Testis (tissue), 3 donors: ENCODE data around the gene TOM1L2. TPM values are rescaled to one million over a fixed set of nuclear protein-coding genes. Genes with fewer than 3 reads are reported as not detected.

Source experiments
- DNase-seq: peaks from one replicate; pipeline ENCODE4 v3.0.0-alpha.2; 2019
- H3K27ac ChIP-seq, 2 donors: fragments of 200-600 bp; sonication (generic); one replicate each; pipeline ENCODE4 v1.5.1; 2019
- H3K27me3 ChIP-seq: fragments of 200-600 bp; sonication (generic); one replicate; pipeline ENCODE4 v1.5.1; 2019
- H3K36me3 ChIP-seq: fragments of 200-600 bp; sonication (generic); one replicate; pipeline ENCODE4 v1.5.1; 2017; ENCODE audit warnings: low read depth; ENCODE audit errors: missing control alignments
- H3K4me1 ChIP-seq: fragments of 200-600 bp; sonication (generic); one replicate; pipeline ENCODE4 v1.5.1; 2019
- H3K4me3 ChIP-seq, 2 donors: fragments of 200-600 bp; sonication (generic); one replicate each; pipeline ENCODE4 v1.5.1; 2017 to 2019
- H3K9me3 ChIP-seq: fragments of 200-600 bp; sonication (generic); one replicate; pipeline ENCODE4 v1.5.1; 2017
- CTCF ChIP-seq, 3 experiments: fragments of 450-650 bp in 2 of 3; fragments of 200-600 bp in 1 of 3; sonication (generic) in 1 of 3; IDR thresholded peaks; one replicate each; pipeline ENCODE4 v1.5.1; 2016 to 2019; ENCODE audit warnings: antibody characterized with exemption in 3 of 3, mild to moderate bottlenecking in 2 of 3, moderate library complexity in 1 of 3
- POLR2A ChIP-seq: fragments of 450-650 bp; IDR thresholded peaks from one replicate; pipeline ENCODE4 v1.6.1; 2017; ENCODE audit warnings: antibody characterized with exemption, mild to moderate bottlenecking, moderate library complexity
- WGBS, 2 donors: methylation state at CpG; one replicate each; pipeline ENCODE4 v1.1.5; 2018; 5-methylcytosine and 5-hydroxymethylcytosine counted together
- intact Hi-C: fragments of 100-400 bp; cut with DNase I; formaldehyde crosslinking; loops from one replicate; pipeline ENCODE4 v1.15.1; 2023; ENCODE audit warnings: low total_unique reads
- polyA plus RNA-seq: library from polyadenylated mRNA; stranded (reverse); fragments of 350-450 nt; fragmentation: Illumina TruSeq; extraction: RNeasy Lipid Tissue Mini Kit (QIAGEN cat#74804); gene quantifications from one replicate; pipeline ENCODE4 v1.2.3, GENCODE V29; 2014; ENCODE audit warnings: low read depth, low replicate concordance; ENCODE audit not compliant: insufficient read depth
- total RNA-seq, 2 donors: library from RNA; depleted of rRNA; stranded (reverse); fragments of >200 nt; gene quantifications; one replicate each; pipeline ENCODE4 v1.2.3, GENCODE V29; 2016

TOM1L2 gene
- total and polyA plus RNA-seq, 3 donors from 2014 or later, result 92.4 to 221 (median 218) TPM

DNA sequence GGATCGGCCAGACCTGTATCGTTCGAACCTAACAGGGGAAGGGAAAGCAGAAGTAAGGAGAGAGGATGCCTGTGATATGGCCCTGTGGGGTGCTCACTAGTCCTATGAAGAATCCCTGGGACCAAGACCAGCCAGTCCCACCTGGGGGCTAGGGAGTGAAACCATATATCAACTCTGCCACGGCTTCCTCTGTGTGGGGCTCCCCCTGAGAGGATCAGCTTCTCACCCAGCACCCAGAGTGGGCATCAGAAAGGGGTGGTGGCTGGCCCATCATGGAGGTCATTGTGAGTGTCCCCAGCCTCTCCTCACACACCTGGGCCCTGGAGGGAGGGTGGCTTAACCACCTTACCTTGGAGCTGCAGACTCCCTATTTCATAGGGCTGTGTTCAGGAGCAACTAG lies 105.3 kb downstream of the TOM1L2 start:
- no peak overlapping the region for H3K27ac ChIP-seq
- WGBS, 2 donors, result 91 to 95% methylated on average over 4 of the region's 4 CpGs
- H3K27me3 ChIP-seq, result no peaks in the 10 kb centered on the region
- no peaks in the 10 kb centered on the region for H3K36me3 ChIP-seq
- H3K4me1 ChIP-seq, result no peaks in the 10 kb centered on the region
- TF ChIP-seq POLR2A, result no peak
- no peak for TF ChIP-seq CTCF (IDR thresholded peaks at IDR 0.05)
- H3K9me3 ChIP-seq, result no peaks in the 10 kb centered on the region
- no peak for DNase-seq
- intact Hi-C loops, result no loop called here
- no peak overlapping the region for H3K4me3 ChIP-seq

DNA sequence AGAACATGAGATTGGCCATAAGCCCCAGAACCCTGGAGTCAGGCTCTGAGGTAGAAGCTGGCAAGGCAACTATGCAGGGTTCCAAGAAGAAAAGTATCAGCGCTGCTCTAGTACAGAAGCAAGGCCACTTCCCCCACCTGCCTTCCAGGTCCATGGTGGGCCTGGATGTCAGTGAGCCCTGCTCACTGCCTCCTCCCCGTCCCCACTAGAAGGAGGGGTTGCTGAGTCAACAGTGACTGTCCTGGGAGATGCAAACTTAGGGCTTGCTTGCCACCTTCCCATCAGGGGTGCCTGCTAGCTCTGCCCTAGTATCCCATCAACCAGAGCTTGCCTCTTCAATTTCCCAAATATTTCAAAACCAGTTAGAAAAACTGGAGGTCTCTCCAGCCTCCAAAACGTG lies 105.8 kb downstream of the TOM1L2 start:
- H3K9me3 ChIP-seq, result no peaks in the 10 kb centered on the region
- no peak overlapping the region for H3K27ac ChIP-seq
- intact Hi-C loops, result no loop called here
- TF ChIP-seq POLR2A (no peak), CTCF (IDR thresholded peaks at IDR 0.05) (no peak)
- H3K4me1 ChIP-seq, result no peaks in the 10 kb centered on the region
- 91 to 95% methylated on average over 3 of the region's 3 CpGs for WGBS, 2 donors
- DNase-seq, result no peak
- H3K27me3 ChIP-seq, result no peaks in the 10 kb centered on the region
- H3K36me3 ChIP-seq, result no peaks in the 10 kb centered on the region
- H3K4me3 ChIP-seq, result no peak overlapping the region

DNA sequence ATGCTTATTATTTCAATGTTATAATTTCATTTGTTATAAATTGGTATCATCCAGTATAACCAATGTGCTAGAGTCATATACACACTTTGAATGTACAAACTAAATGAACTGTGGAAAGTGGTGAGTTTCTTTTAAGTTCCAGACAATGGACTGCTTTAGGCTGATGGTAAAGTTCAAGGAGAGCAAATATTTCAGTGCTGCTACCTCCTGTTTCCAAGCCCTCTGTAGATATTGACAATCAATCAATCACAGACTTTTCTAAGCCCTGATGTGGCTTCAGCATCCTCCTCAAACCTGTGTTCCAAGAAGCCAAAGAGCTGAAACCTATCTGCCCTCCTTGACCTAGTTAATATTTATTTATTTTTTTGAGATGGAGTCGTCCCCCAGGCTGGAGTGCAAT lies 107.2 kb downstream of the TOM1L2 start:
- no peaks in the 10 kb centered on the region for H3K36me3 ChIP-seq
- H3K27me3 ChIP-seq, result no peaks in the 10 kb centered on the region
- WGBS, 2 donors, result 87 to 93% methylated on average over 1 of the region's 1 CpG
- intact Hi-C loops, result no loop called here
- no peak for DNase-seq
- TF ChIP-seq CTCF (IDR thresholded peaks at IDR 0.05), result no peak
- no peak for TF ChIP-seq POLR2A
- H3K27ac ChIP-seq, result no peak overlapping the region
- no peaks in the 10 kb centered on the region for H3K4me1 ChIP-seq
- no peak overlapping the region for H3K4me3 ChIP-seq
- H3K9me3 ChIP-seq, result no peaks in the 10 kb centered on the region

DNA sequence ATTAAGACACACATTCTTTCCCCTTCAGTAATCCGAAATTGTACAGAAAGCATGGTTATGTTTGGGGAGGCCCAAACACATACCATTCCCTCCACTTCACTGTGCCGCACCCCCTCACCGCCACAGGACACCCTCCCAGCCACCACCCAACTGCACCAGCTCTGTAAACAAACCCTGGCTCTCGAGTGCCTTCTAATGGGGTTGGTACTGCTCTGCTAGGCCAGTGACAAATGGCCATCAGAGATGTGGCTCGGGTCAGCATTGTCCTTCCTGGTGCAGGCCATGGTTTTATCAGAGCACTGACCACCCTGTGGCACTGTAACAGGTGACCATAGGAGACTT lies 111.5 kb downstream of the TOM1L2 start:
- intact Hi-C loops, result no loop called here
- Histone ChIP-seq H3K27ac (no peak overlapping the region), H3K9me3 (no peaks in the 10 kb centered on the region), H3K4me1 (peaks cover 11% of the 10 kb centered on the region), H3K36me3 (no peaks in the 10 kb centered on the region), H3K27me3 (no peaks in the 10 kb centered on the region), H3K4me3 (no peak overlapping the region)
- 80 to 89% methylated on average over 3 to 5 of the region's 5 CpGs for WGBS, 2 donors
- no peak for TF ChIP-seq POLR2A
- TF ChIP-seq CTCF (IDR thresholded peaks at IDR 0.05), result no peak
- DNase-seq, result no peak

GRCh38 chr17:17859909-17860765 lies 112.1 kb downstream of the TOM1L2 start:
- Histone ChIP-seq H3K4me3 (no peak overlapping the region), H3K36me3 (no peaks in the 10 kb centered on the region), H3K27me3 (no peaks in the 10 kb centered on the region), H3K27ac (no peak overlapping the region), H3K4me1 (peaks cover 17% of the 10 kb centered on the region), H3K9me3 (no peaks in the 10 kb centered on the region)
- intact Hi-C loops, result loop anchor here (5.0 kb wide), 1 partner anchor 48 kb away; no protein-coding TSS in a partner anchor
- WGBS, 2 donors, result 42 to 48% methylated on average over 4 to 9 of the region's 9 CpGs
- peak; percentile 76 for DNase-seq
- peak; percentile 90 to 97 (median 91) for TF ChIP-seq CTCF (IDR thresholded peaks at IDR 0.05)
- no peak for TF ChIP-seq POLR2A
